ENCODE results near the gene EIF4G3. TPM values are rescaled to one million over a fixed set of nuclear protein-coding genes. Genes with fewer than 3 reads are reported as not detected.

The EIF4G3 gene
- total RNA-seq, 1 experiment from 2014 or later, result 55.4 TPM

DNA sequence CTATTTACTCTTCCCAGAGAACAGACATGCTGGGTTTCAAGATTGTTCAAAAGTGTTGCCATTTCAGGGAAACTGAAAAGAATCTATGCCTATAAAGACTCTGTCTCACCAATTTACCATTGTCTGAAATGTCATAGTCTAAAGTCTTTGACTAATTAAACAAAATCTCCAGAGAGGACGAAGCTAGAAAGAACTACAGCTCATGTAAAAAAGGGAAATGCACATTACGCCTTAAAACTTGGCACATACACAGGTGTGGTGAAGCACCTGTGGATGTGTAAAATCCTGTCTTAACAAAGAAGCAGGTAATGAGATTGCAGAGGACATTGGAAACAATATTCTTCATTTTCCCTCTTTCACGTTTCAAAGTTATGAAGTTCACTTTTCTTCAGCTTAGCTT lies 130.6 kb downstream of the EIF4G3 start:
- no peak overlapping the region for H3K4me3 ChIP-seq (ENCODE audit: low read depth, low read length)
- Mint-ChIP-seq H3K27ac (ENCODE audit: unreplicated experiment) (no peak overlapping the region), H3K9me3 (ENCODE audit: unreplicated experiment) (no peaks in the 10 kb centered on the region), H3K4me3 (ENCODE audit: unreplicated experiment) (no peak overlapping the region), H3K4me1 (ENCODE audit: low read depth, unreplicated experiment) (no peaks in the 10 kb centered on the region), H3K36me3 (ENCODE audit: insufficient read depth, unreplicated experiment) (peaks cover 6% of the 10 kb centered on the region), H3K27me3 (ENCODE audit: insufficient read depth, unreplicated experiment) (no peaks in the 10 kb centered on the region)
- DNase-seq, result no peak
- ChIA-PET CTCF (no interaction called here), POLR2A (no interaction called here)
- H3K36me3 ChIP-seq (ENCODE audit: control insufficient read depth, insufficient read depth, low read length), result no peaks in the 10 kb centered on the region; the same call in 1 of the 2 replicates
- TF ChIP-seq, protein P1, sequence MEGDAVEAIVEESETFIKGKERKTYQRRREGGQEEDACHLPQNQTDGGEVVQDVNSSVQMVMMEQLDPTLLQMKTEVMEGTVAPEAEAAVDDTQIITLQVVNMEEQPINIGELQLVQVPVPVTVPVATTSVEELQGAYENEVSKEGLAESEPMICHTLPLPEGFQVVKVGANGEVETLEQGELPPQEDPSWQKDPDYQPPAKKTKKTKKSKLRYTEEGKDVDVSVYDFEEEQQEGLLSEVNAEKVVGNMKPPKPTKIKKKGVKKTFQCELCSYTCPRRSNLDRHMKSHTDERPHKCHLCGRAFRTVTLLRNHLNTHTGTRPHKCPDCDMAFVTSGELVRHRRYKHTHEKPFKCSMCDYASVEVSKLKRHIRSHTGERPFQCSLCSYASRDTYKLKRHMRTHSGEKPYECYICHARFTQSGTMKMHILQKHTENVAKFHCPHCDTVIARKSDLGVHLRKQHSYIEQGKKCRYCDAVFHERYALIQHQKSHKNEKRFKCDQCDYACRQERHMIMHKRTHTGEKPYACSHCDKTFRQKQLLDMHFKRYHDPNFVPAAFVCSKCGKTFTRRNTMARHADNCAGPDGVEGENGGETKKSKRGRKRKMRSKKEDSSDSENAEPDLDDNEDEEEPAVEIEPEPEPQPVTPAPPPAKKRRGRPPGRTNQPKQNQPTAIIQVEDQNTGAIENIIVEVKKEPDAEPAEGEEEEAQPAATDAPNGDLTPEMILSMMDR (IDR thresholded peaks at IDR 0.05; ENCODE audit: insufficient read depth in 1 of 2, low read depth in 1 of 2, low read length in 1 of 2, severe bottlenecking in 1 of 2, unreplicated experiment in 1 of 2), result no peak
- BruUV-seq (replicated peaks), result no TSS peak
- H3K27me3 ChIP-seq (replicated peaks; ENCODE audit: control insufficient read depth, insufficient read depth, low read length), result no peaks in the 10 kb centered on the region
- intact Hi-C loops (cut with micrococcal nuclease; ENCODE audit: unreplicated experiment), result no loop called here
- no peaks in the 10 kb centered on the region for H3K9me3 ChIP-seq
- H3K4me1 ChIP-seq, result no peaks in the 10 kb centered on the region

DNA sequence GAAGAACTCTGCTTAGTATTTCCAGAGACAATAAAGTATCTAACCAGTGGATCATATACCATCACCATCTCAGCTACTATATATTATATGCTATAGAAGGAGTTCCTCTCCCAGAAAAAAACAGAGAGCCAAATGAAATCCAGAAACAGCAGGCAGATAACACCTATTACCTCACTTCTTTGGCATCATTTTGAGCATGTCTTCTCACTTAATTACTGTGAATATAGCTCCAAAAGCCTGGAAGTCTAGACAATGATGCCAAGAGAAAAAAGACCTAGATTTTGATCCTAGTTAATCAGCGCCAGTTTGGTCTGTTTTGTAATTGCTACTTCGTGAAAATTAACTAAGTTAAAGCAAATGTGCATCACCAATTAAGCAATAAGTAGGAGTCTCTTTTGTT lies 131.3 kb downstream of the EIF4G3 start:
- Histone ChIP-seq H3K27me3 (replicated peaks; ENCODE audit: control insufficient read depth, insufficient read depth, low read length) (no peaks in the 10 kb centered on the region), H3K36me3 (ENCODE audit: control insufficient read depth, insufficient read depth, low read length) (no peaks in the 10 kb centered on the region; the same call in 1 of the 2 replicates), H3K4me1 (no peaks in the 10 kb centered on the region), H3K4me3 (ENCODE audit: low read depth, low read length) (no peak overlapping the region), H3K9me3 (no peaks in the 10 kb centered on the region)
- Mint-ChIP-seq H3K36me3 (ENCODE audit: insufficient read depth, unreplicated experiment) (peaks cover 6% of the 10 kb centered on the region), H3K27me3 (ENCODE audit: insufficient read depth, unreplicated experiment) (no peaks in the 10 kb centered on the region), H3K4me3 (ENCODE audit: unreplicated experiment) (no peak overlapping the region), H3K27ac (ENCODE audit: unreplicated experiment) (no peak overlapping the region), H3K9me3 (ENCODE audit: unreplicated experiment) (no peaks in the 10 kb centered on the region), H3K4me1 (ENCODE audit: low read depth, unreplicated experiment) (no peaks in the 10 kb centered on the region)
- CTCF ChIA-PET, result no interaction called here
- no TSS peak for BruUV-seq (replicated peaks)
- DNase-seq, result no peak
- TF ChIP-seq, protein P1 (IDR thresholded peaks at IDR 0.05; ENCODE audit: insufficient read depth in 1 of 2, low read depth in 1 of 2, low read length in 1 of 2, severe bottlenecking in 1 of 2, unreplicated experiment in 1 of 2), result no peak
- POLR2A ChIA-PET, result no interaction called here
- intact Hi-C loops (cut with micrococcal nuclease; ENCODE audit: unreplicated experiment), result no loop called here

DNA sequence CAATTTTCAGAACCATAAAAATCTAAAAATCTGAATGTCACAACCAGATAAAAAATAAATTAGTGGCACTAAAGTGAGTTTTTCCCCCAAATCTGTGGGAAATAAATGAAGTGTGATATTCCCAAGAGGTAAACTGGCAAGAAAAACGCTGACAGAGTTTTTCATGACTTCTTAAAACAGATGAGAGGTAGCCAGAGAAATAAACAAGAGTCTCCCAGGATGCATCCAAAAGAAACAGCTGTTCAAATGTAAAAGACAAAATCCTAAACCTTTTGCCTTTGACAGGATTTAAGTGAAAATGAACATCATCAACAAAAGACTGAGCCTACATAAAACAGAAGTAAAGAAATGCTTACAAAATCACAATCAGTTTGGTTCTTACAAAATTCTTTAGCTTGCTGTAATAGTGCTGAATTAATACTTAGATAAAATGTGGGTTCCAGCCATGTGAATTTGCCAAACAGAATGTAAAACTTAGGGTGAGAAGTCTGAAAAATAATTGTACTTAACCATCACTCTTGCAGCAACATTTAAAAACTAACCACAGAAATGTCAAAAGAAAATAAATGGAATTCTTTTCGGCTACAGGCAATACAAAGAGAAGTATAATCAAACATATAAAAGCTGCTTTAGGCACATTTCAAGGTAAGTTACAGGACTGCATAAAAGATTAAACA lies 133.6 kb downstream of the EIF4G3 start:
- BruUV-seq (replicated peaks), result no TSS peak

More for the DNA sequence above, 133.6 kb downstream of the EIF4G3 start:
- H3K4me1 Mint-ChIP-seq (ENCODE audit: low read depth, unreplicated experiment), result no peaks in the 10 kb centered on the region
- no peaks in the 10 kb centered on the region for H3K27me3 Mint-ChIP-seq (ENCODE audit: insufficient read depth, unreplicated experiment)
- DNase-seq, result no peak
- H3K27ac Mint-ChIP-seq (ENCODE audit: unreplicated experiment), result no peak overlapping the region
- H3K4me1 ChIP-seq, result no peaks in the 10 kb centered on the region
- no peak overlapping the region for H3K4me3 Mint-ChIP-seq (ENCODE audit: unreplicated experiment)
- H3K36me3 ChIP-seq (ENCODE audit: control insufficient read depth, insufficient read depth, low read length), result no peaks in the 10 kb centered on the region; the same call in 1 of the 2 replicates
- ChIA-PET POLR2A (interaction anchor here (0.7 kb wide), 1 partner anchor 8 kb away, joined by 9 read pairs; no protein-coding TSS in a partner anchor), CTCF (no interaction called here)
- intact Hi-C loops (cut with micrococcal nuclease; ENCODE audit: unreplicated experiment), result no loop called here
- H3K9me3 Mint-ChIP-seq (ENCODE audit: unreplicated experiment), result no peaks in the 10 kb centered on the region
- H3K36me3 Mint-ChIP-seq (ENCODE audit: insufficient read depth, unreplicated experiment), result peaks cover 12% of the 10 kb centered on the region
- H3K27me3 ChIP-seq (replicated peaks; ENCODE audit: control insufficient read depth, insufficient read depth, low read length), result no peaks in the 10 kb centered on the region
- no peaks in the 10 kb centered on the region for H3K9me3 ChIP-seq
- no peak overlapping the region for H3K4me3 ChIP-seq (ENCODE audit: low read depth, low read length)
- TF ChIP-seq, protein P1 (IDR thresholded peaks at IDR 0.05; ENCODE audit: insufficient read depth in 1 of 2, low read depth in 1 of 2, low read length in 1 of 2, severe bottlenecking in 1 of 2, unreplicated experiment in 1 of 2), result no peak
